ENCODE measurements around the gene POMT1. TPM values are rescaled to one million over a fixed set of nuclear protein-coding genes. Genes with fewer than 3 reads are reported as not detected.
"Not testable (repeated sequence)": the region's sequence is repeated elsewhere in the genome, so short reads cannot be mapped to it uniquely, and the experiment has no call there.

The POMT1 gene, protein sequence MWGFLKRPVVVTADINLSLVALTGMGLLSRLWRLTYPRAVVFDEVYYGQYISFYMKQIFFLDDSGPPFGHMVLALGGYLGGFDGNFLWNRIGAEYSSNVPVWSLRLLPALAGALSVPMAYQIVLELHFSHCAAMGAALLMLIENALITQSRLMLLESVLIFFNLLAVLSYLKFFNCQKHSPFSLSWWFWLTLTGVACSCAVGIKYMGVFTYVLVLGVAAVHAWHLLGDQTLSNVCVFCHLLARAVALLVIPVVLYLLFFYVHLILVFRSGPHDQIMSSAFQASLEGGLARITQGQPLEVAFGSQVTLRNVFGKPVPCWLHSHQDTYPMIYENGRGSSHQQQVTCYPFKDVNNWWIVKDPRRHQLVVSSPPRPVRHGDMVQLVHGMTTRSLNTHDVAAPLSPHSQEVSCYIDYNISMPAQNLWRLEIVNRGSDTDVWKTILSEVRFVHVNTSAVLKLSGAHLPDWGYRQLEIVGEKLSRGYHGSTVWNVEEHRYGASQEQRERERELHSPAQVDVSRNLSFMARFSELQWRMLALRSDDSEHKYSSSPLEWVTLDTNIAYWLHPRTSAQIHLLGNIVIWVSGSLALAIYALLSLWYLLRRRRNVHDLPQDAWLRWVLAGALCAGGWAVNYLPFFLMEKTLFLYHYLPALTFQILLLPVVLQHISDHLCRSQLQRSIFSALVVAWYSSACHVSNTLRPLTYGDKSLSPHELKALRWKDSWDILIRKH
- 39.6 and 41.7 TPM in 2 replicates for total RNA-seq (2021)
- Bru-seq, nascent RNA: percentile 59 among the genes with signal in this experiment
- percentile 72 among the genes with signal in this experiment for BruChase-seq, experiment 1, labeled RNA remaining after a 2-hour chase
- percentile 77 among the genes with signal in this experiment for BruChase-seq, experiment 2, labeled RNA remaining after a 6-hour chase
- long read RNA-seq, transcript POMT1-201 (19 exons, 2,912 nt): minor isoform, 8 of 61 reads
- long read RNA-seq, transcript POMT1-204 (20 exons, 3,038 nt): major isoform, 14 of 61 reads
- long read RNA-seq, partial matches to known transcripts: 2 of 61 reads
- long read RNA-seq, other reads (novel, unspliced or antisense): 33 of 61 reads

DNA sequence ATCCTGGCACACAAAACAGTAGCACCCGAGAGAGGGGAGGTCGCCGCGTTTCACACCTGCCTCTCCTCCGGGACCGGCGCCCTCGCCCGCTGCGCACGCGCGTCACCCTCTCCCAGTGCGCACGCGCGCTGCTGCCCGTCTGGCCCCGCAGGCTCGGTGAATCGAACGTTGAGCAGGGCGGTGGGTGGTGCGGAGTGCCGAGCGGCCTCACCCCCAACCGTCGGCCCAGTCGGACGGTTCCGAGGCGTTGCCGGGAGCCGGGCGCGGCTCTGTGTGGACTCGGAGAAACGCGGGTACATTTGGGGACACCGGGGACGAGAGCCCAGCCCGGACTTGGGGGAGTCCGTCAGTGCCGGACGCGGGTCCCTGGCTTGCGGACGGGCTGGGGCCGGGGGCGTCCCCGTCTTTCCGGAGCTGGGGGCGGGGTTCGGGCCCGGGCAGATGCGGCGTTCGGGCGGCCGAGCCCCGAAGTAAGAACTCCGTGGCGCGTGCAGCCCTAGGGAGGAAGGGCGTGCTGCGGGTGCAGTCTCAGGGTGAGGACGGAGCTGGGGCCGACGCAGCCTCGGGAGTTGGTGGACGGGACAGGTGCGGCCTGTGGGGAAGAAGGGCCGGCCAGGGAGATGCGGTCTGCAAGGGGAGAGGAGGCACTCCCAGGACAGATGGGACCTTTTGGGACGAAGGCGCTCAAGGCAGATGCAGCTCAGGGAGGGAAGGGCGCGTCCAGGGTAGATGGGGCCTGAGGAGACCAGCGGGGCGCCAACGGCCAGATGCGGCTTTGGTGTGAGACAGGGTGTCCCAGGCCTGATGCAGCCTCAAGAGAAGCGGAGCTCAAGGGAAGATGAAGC, at the start of gene POMT1:
Gene POMT1 (plus strand): TSS at position 138 of the 845 bp plus-strand sequence. CDS start 1,301 bp downstream, outside the sequence.
- peak within 1 kb of the TSS; percentile 86 for H3K27ac ChIP-seq (ENCODE audit: low read depth, low read length, poor library complexity, severe bottlenecking)
- no TSS peak for BruUV-seq (replicated peaks)
- intact Hi-C loops (cut with micrococcal nuclease; ENCODE audit: unreplicated experiment): loop anchor here (10.0 kb wide), 1 partner anchor 242 kb away; the partner anchor contains the start of gene RAPGEF1

GRCh38 chr9:131454028-131454427, 48.7 kb upstream of the POMT1 start:
- ChIA-PET CTCF (no interaction called here), POLR2A (ENCODE audit: low non-redundant PET) (no interaction called here)
- Histone ChIP-seq H3K4me1 (ENCODE audit: insufficient read depth, low read length, poor library complexity, severe bottlenecking) (no peaks in the 10 kb centered on the region), H3K27me3 (replicated peaks; ENCODE audit: insufficient read depth, low read depth, low read length, poor library complexity) (no peaks in the 10 kb centered on the region), H3K9me3 (ENCODE audit: low read depth, low read length, poor library complexity, severe bottlenecking) (no peaks in the 10 kb centered on the region), H3K36me3 (ENCODE audit: insufficient read depth, low read length, poor library complexity, severe bottlenecking) (peaks cover 84% of the 10 kb centered on the region), H3K27ac (ENCODE audit: low read depth, low read length, poor library complexity, severe bottlenecking) (no peak overlapping the region), H3K4me3 (ENCODE audit: low read depth, low read length, poor library complexity, severe bottlenecking) (no peak overlapping the region)
- TF ChIP-seq, protein P1, sequence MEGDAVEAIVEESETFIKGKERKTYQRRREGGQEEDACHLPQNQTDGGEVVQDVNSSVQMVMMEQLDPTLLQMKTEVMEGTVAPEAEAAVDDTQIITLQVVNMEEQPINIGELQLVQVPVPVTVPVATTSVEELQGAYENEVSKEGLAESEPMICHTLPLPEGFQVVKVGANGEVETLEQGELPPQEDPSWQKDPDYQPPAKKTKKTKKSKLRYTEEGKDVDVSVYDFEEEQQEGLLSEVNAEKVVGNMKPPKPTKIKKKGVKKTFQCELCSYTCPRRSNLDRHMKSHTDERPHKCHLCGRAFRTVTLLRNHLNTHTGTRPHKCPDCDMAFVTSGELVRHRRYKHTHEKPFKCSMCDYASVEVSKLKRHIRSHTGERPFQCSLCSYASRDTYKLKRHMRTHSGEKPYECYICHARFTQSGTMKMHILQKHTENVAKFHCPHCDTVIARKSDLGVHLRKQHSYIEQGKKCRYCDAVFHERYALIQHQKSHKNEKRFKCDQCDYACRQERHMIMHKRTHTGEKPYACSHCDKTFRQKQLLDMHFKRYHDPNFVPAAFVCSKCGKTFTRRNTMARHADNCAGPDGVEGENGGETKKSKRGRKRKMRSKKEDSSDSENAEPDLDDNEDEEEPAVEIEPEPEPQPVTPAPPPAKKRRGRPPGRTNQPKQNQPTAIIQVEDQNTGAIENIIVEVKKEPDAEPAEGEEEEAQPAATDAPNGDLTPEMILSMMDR (conservative IDR thresholded peaks at IDR 0.05; ENCODE audit: low read depth, low read length): no peak
- no peak for TF ChIP-seq EZH2 (IDR thresholded peaks at IDR 0.05; ENCODE audit: borderline replicate concordance, low read depth, low read length, poor library complexity, severe bottlenecking)
- intact Hi-C loops (cut with micrococcal nuclease; ENCODE audit: unreplicated experiment): no loop called here
- BruUV-seq (replicated peaks): no TSS peak
- DNase-seq (ENCODE audit: low spot score): no peak

More for the DNA sequence above, at the start of gene POMT1:
- TF ChIP-seq, protein P1 (conservative IDR thresholded peaks at IDR 0.05; ENCODE audit: low read depth, low read length): no peak
- TF ChIP-seq EZH2 (IDR thresholded peaks at IDR 0.05; ENCODE audit: borderline replicate concordance, low read depth, low read length, poor library complexity, severe bottlenecking): no peak
- Histone ChIP-seq H3K27me3 (replicated peaks; ENCODE audit: insufficient read depth, low read depth, low read length, poor library complexity) (no peaks in the 10 kb centered on the region), H3K4me1 (ENCODE audit: insufficient read depth, low read length, poor library complexity, severe bottlenecking) (peaks cover 5% of the 10 kb centered on the region), H3K4me3 (ENCODE audit: low read depth, low read length, poor library complexity, severe bottlenecking) (peak within 1 kb of the TSS; percentile 96), H3K9me3 (ENCODE audit: low read depth, low read length, poor library complexity, severe bottlenecking) (no peaks in the 10 kb centered on the region), H3K36me3 (ENCODE audit: insufficient read depth, low read length, poor library complexity, severe bottlenecking) (peaks cover 23% of the 10 kb centered on the region)
- CTCF ChIA-PET: no interaction called here
- POLR2A ChIA-PET (ENCODE audit: low non-redundant PET): no interaction called here
- DNase-seq (ENCODE audit: low spot score): peak; percentile 93

DNA sequence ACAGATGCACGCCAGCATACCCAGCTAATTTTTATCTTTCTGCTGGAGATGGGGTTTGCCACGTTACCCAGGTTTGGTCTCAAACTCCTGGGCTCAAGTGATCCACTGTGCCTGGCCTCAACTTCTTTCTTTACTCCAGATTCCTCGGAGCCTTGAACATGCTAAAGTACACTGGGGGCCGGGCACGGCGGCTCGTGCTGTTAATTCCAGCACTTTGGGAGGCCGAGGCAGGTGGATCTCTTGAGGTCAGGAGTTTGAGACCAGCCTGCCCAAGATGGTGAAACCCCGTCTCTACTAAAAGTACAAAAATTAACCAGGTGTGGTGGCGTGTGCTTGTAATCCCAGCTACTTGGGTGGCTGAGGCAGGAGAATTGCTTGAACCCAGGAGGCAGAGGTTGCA, 47.1 kb upstream of the POMT1 start:
- DNase-seq (ENCODE audit: low spot score); BruUV-seq (replicated peaks); H3K27ac ChIP-seq (ENCODE audit: low read depth, low read length, poor library complexity, severe bottlenecking); H3K4me3 ChIP-seq (ENCODE audit: low read depth, low read length, poor library complexity, severe bottlenecking); H3K27me3 ChIP-seq (replicated peaks; ENCODE audit: insufficient read depth, low read depth, low read length, poor library complexity); intact Hi-C loops (cut with micrococcal nuclease; ENCODE audit: unreplicated experiment); CTCF ChIA-PET; H3K9me3 ChIP-seq (ENCODE audit: low read depth, low read length, poor library complexity, severe bottlenecking); H3K4me1 ChIP-seq (ENCODE audit: insufficient read depth, low read length, poor library complexity, severe bottlenecking); POLR2A ChIA-PET (ENCODE audit: low non-redundant PET): not testable (repeated sequence)
- peaks cover 84% of the 10 kb centered on the region for H3K36me3 ChIP-seq (ENCODE audit: insufficient read depth, low read length, poor library complexity, severe bottlenecking)

All from A673 (cell line).